ENCODE data around the gene ENTPD8. TPM values are rescaled to one million over a fixed set of nuclear protein-coding genes. Genes with fewer than 3 reads are reported as not detected.

ENTPD8 gene
- total RNA-seq, 2 experiments from 2014 or later, result not detected

GRCh38 chr9:137439158-137439714 is 1.9 kb downstream of the ENTPD8 start:
- ChIA-PET POLR2A (interaction anchor here (0.5 kb wide), 1 partner anchor 42 kb away, joined by 3 read pairs; no protein-coding TSS in a partner anchor), CTCF (no interaction called here)
- H3K36me3 ChIP-seq (ENCODE audit: insufficient read depth, low read length), result no peaks in the 10 kb centered on the region
- intact Hi-C loops (cut with DNase I, micrococcal nuclease), result no loop called here
- Mint-ChIP-seq H3K27me3 (peaks cover 22% of the 10 kb centered on the region), H3K4me3 (no peak overlapping the region), H3K27ac (no peak overlapping the region), H3K9me3 (no peaks in the 10 kb centered on the region), H3K36me3 (ENCODE audit: low read depth) (no peaks in the 10 kb centered on the region), H3K4me1 (ENCODE audit: low read depth) (peaks cover 6% of the 10 kb centered on the region)
- ATAC-seq (ENCODE audit: poor library complexity) (no peak), DNase-seq (no peak)
- H3K27ac ChIP-seq (ENCODE audit: low read depth in 1 of 2, low read length in 2 of 2), result no peak overlapping the region
- no peak for TF ChIP-seq CTCF (IDR thresholded peaks at IDR 0.05)
- H3K4me1 ChIP-seq (ENCODE audit: insufficient read depth, low read length), result peaks cover 5% of the 10 kb centered on the region
- H3K4me3 ChIP-seq (ENCODE audit: low read length), result no peak overlapping the region
- no peaks in the 10 kb centered on the region for H3K9me3 ChIP-seq (ENCODE audit: control insufficient read depth in 1 of 2, insufficient read depth in 1 of 2, low read length in 2 of 2)
- peaks cover 0 to 2% of the 10 kb centered on the region in 2 experiments for H3K27me3 ChIP-seq (ENCODE audit: control insufficient read depth in 1 of 2, insufficient read depth in 2 of 2, low read length in 2 of 2)

GRCh38 chr9:137438591-137439157 is 2.5 kb downstream of the ENTPD8 start:
- Mint-ChIP-seq H3K27me3 (peaks cover 21% of the 10 kb centered on the region), H3K9me3 (no peaks in the 10 kb centered on the region), H3K36me3 (ENCODE audit: low read depth) (no peaks in the 10 kb centered on the region), H3K4me1 (ENCODE audit: low read depth) (peaks cover 6% of the 10 kb centered on the region), H3K4me3 (no peak overlapping the region), H3K27ac (no peak overlapping the region)
- Histone ChIP-seq H3K4me1 (ENCODE audit: insufficient read depth, low read length) (peaks cover 5% of the 10 kb centered on the region), H3K9me3 (ENCODE audit: control insufficient read depth in 1 of 2, insufficient read depth in 1 of 2, low read length in 2 of 2) (no peaks in the 10 kb centered on the region), H3K36me3 (ENCODE audit: insufficient read depth, low read length) (no peaks in the 10 kb centered on the region), H3K4me3 (ENCODE audit: low read length) (no peak overlapping the region), H3K27me3 (ENCODE audit: control insufficient read depth in 1 of 2, insufficient read depth in 2 of 2, low read length in 2 of 2) (peaks cover 0 to 2% of the 10 kb centered on the region in 2 experiments), H3K27ac (ENCODE audit: low read depth in 1 of 2, low read length in 2 of 2) (no peak overlapping the region)
- ATAC-seq (ENCODE audit: poor library complexity) (no peak), DNase-seq (no peak)
- intact Hi-C loops (cut with DNase I, micrococcal nuclease), result no loop called here
- TF ChIP-seq CTCF (IDR thresholded peaks at IDR 0.05), result no peak
- CTCF ChIA-PET, result no interaction called here
- POLR2A ChIA-PET, result interaction anchor here (0.5 kb wide), 1 partner anchor 41 kb away, joined by 3 read pairs; no protein-coding TSS in a partner anchor

GRCh38 chr9:137437691-137438590 is 3.2 kb downstream of the ENTPD8 start:
- CTCF ChIA-PET, result no interaction called here

More at GRCh38 chr9:137437691-137438590, 3.2 kb downstream of the ENTPD8 start:
- Mint-ChIP-seq H3K4me3 (no peak overlapping the region), H3K27me3 (peaks cover 15% of the 10 kb centered on the region), H3K36me3 (ENCODE audit: low read depth) (no peaks in the 10 kb centered on the region), H3K4me1 (ENCODE audit: low read depth) (peaks cover 6% of the 10 kb centered on the region), H3K27ac (no peak overlapping the region), H3K9me3 (no peaks in the 10 kb centered on the region)
- ATAC-seq (ENCODE audit: poor library complexity) (no peak), DNase-seq (no peak)
- intact Hi-C loops (cut with DNase I, micrococcal nuclease), result no loop called here
- no peaks in the 10 kb centered on the region for H3K9me3 ChIP-seq (ENCODE audit: control insufficient read depth in 1 of 2, insufficient read depth in 1 of 2, low read length in 2 of 2)
- no peak overlapping the region for H3K4me3 ChIP-seq (ENCODE audit: low read length)
- no peak overlapping the region for H3K27ac ChIP-seq (ENCODE audit: low read depth in 1 of 2, low read length in 2 of 2)
- peaks cover 0 to 2% of the 10 kb centered on the region in 2 experiments for H3K27me3 ChIP-seq (ENCODE audit: control insufficient read depth in 1 of 2, insufficient read depth in 2 of 2, low read length in 2 of 2)
- peaks cover 5% of the 10 kb centered on the region for H3K4me1 ChIP-seq (ENCODE audit: insufficient read depth, low read length)
- POLR2A ChIA-PET, result no interaction called here
- no peak for TF ChIP-seq CTCF (IDR thresholded peaks at IDR 0.05)
- H3K36me3 ChIP-seq (ENCODE audit: insufficient read depth, low read length), result no peaks in the 10 kb centered on the region

Data from CD4-positive, alpha-beta T cell (primary cell).